Measurements from ENCODE around the gene NPLOC4. TPM values are rescaled to one million over a fixed set of nuclear protein-coding genes. Genes with fewer than 3 reads are reported as not detected.

Gene NPLOC4
- total and polyA plus RNA-seq, 2 donors (not counting 1 experiment from before 2014, with no cell fraction given): 70.2 to 101 TPM

GRCh38 chr17:81513753-81514488 lies 123.0 kb downstream of the NPLOC4 start:
- intact Hi-C loops (cut with micrococcal nuclease): loop anchor here (1.0 to 10.0 kb wide), 6 partner anchors 23 to 1717 kb away; partner anchors contain the start of genes CBX8, FAAP100, SLC25A10 and SLC38A10
- H3K4me1 ChIP-seq (ENCODE audit: control insufficient read depth in 2 of 2, insufficient read depth in 2 of 2, low read length in 2 of 2): peaks cover 53 to 74% of the 10 kb centered on the region in 2 donors

More at GRCh38 chr17:81513753-81514488, 123.0 kb downstream of the NPLOC4 start:
- CTCF ChIA-PET: interaction anchor here (1.1 to 2.1 kb wide), 5 partner anchors 9 to 88 kb away, joined by 3 to 7 read pairs (median 3); partner anchors contain the start of gene FAAP100
- peak overlapping the region; percentile 74 for H2AFZ ChIP-seq (ENCODE audit: insufficient read depth, low read depth, low read length, poor library complexity, severe bottlenecking)
- TF ChIP-seq EZH2 (IDR thresholded peaks at IDR 0.05; ENCODE audit: borderline replicate concordance, insufficient read depth, low read depth, low read length, poor library complexity, severe bottlenecking) (no peak), CTCF (IDR thresholded peaks at IDR 0.05) (no peak)
- Mint-ChIP-seq H3K27me3 (no peaks in the 10 kb centered on the region), H3K27ac (peak overlapping the region; percentile 96), H3K4me3 (peak overlapping the region; percentile 84), H3K9me3 (ENCODE audit: insufficient read depth) (no peaks in the 10 kb centered on the region), H3K4me1 (peaks cover 72% of the 10 kb centered on the region)
- POLR2A ChIA-PET: interaction anchor here (1.4 to 4.8 kb wide), 5 partner anchors 30 to 119 kb away, joined by 3 to 33 read pairs (median 8); partner anchors contain the start of genes BAHCC1 and FAAP100
- no peaks in the 10 kb centered on the region for H3K27me3 ChIP-seq (replicated peaks in 1 of 4; ENCODE audit: control extremely low read depth in 1 of 4, control insufficient read depth in 3 of 4, insufficient read depth in 4 of 4, low read length in 3 of 4)
- H3K9me3 ChIP-seq (ENCODE audit: control extremely low read depth in 1 of 3, control insufficient read depth in 2 of 3, insufficient read depth in 1 of 3, low read length in 2 of 3): no peaks in the 10 kb centered on the region
- ATAC-seq (ENCODE audit: low read depth) (no peak), DNase-seq (peak; percentile 71)
- peak overlapping the region; percentile 87 for H3K9ac ChIP-seq (ENCODE audit: low read length)
- H4K20me1 ChIP-seq (ENCODE audit: control insufficient read depth, insufficient read depth, low read length, poor library complexity, severe bottlenecking): peaks cover 37% of the 10 kb centered on the region
- H3K4me3 ChIP-seq (ENCODE audit: control extremely low read depth in 1 of 5, extremely low read depth in 1 of 5, insufficient read depth in 1 of 5, low read depth in 2 of 5, low read length in 4 of 5): peak overlapping the region; percentile 40 to 94 (median 73)
- H3K27ac ChIP-seq (ENCODE audit: low read length in 2 of 2): peak overlapping the region; percentile 89 to 97
- WGBS (ENCODE audit: insufficient coverage): under 1% methylated on average over 64 of the region's 64 CpGs
- peaks cover 0 to 39% of the 10 kb centered on the region in 2 experiments for H3K36me3 ChIP-seq (replicated peaks in 1 of 2; ENCODE audit: control extremely low read depth in 1 of 2, control insufficient read depth in 1 of 2, extremely low read depth in 1 of 2, insufficient read depth in 2 of 2, low read length in 1 of 2)
- peaks cover 70% of the 10 kb centered on the region for H3K79me2 ChIP-seq (ENCODE audit: control insufficient read depth, insufficient read depth, low read length)
- H3K4me2 ChIP-seq (replicated peaks; ENCODE audit: low read depth, low read length, poor library complexity, severe bottlenecking): peak overlapping the region; percentile 99
